SK-N-SH (cell line): ENCODE data around the gene GAL.

Experiments
- CTCF ChIP-seq: fragments of 200-600 bp; sonication (generic); IDR thresholded peaks from 2 replicates; pipeline ENCODE4 v1.6.1; 2017; ENCODE audit warnings: antibody characterized with exemption, mild to moderate bottlenecking, moderate library complexity
- EP300 ChIP-seq, 2 experiments: IDR thresholded peaks; 2 replicates each; pipeline versions ENCODE4 v1.4.0 to v1.6.1; 2012; ENCODE audit warnings: borderline replicate concordance in 1 of 2, low read depth in 1 of 2, low read length in 1 of 2
- EZH2phosphoT487 ChIP-seq: fragments of 200-600 bp; sonication (generic); IDR thresholded peaks from 2 replicates; pipeline ENCODE4 v1.6.1; 2017; ENCODE audit warnings: low read depth, mixed run types, mild to moderate bottlenecking, antibody characterized with exemption, moderate library complexity, borderline replicate concordance
- FOXJ3 ChIP-seq: sonication (generic); formaldehyde crosslinking; IDR thresholded peaks from 2 replicates; pipeline ENCODE4 v1.5.1; 2020; ENCODE audit warnings: mild to moderate bottlenecking, missing genetic modification reagents
- FOXM1 ChIP-seq: IDR thresholded peaks from 2 replicates; pipeline ENCODE4 v1.4.0; 2012; ENCODE audit warnings: low read depth, mild to moderate bottlenecking
- MAX ChIP-seq: IDR thresholded peaks from 2 replicates; pipeline ENCODE4 v1.4.0; 2012; ENCODE audit warnings: low read depth
- MEF2A ChIP-seq: IDR thresholded peaks from 2 replicates; pipeline ENCODE4 v1.4.0; 2012; ENCODE audit warnings: low read depth, borderline replicate concordance
- PBX3 ChIP-seq: IDR thresholded peaks from 2 replicates; pipeline ENCODE4; 2012
- POLR2AphosphoS5 ChIP-seq: IDR thresholded peaks from 2 replicates; pipeline ENCODE4 v1.6.1; 2012; ENCODE audit warnings: low read depth, low read length
- RAD21 ChIP-seq: IDR thresholded peaks from 2 replicates; pipeline ENCODE4 v1.6.1; 2012; ENCODE audit warnings: mild to moderate bottlenecking, low read length
- REST ChIP-seq: IDR thresholded peaks from 2 replicates; pipeline ENCODE4 v1.6.1; 2012; ENCODE audit warnings: mild to moderate bottlenecking, low read depth, low read length, moderate library complexity
- SMC3 ChIP-seq: IDR thresholded peaks from 2 replicates; pipeline ENCODE4 v1.6.1; 2012; ENCODE audit warnings: low read depth, low read length, improper control_type of control experiment
- TAF1 ChIP-seq: IDR thresholded peaks from 2 replicates; pipeline ENCODE4 v1.6.1; 2012; ENCODE audit warnings: low read depth, mild to moderate bottlenecking, low read length, moderate library complexity, borderline replicate concordance
- YY1 ChIP-seq: IDR thresholded peaks from 2 replicates; pipeline ENCODE4 v1.4.0; 2012; ENCODE audit warnings: low read depth, mild to moderate bottlenecking

GRCh38 chr11:68658661-68659060 is 25.7 kb upstream of the GAL start:
- no peak for TF ChIP-seq SMC3
- no peak for TF ChIP-seq EP300 (IDR thresholded peaks at IDR 0.05; ENCODE audit: borderline replicate concordance in 1 of 2, low read depth in 1 of 2, low read length in 1 of 2)
- TF ChIP-seq MAX = no peak
- no peak for TF ChIP-seq POLR2AphosphoS5
- no peak for TF ChIP-seq PBX3
- no peak for TF ChIP-seq YY1
- TF ChIP-seq FOXJ3 (CRISPR knock-in tag) = no peak
- TF ChIP-seq CTCF = no peak
- no peak for TF ChIP-seq TAF1
- TF ChIP-seq RAD21 = no peak
- no peak for TF ChIP-seq FOXM1
- TF ChIP-seq REST = no peak
- no peak for TF ChIP-seq EZH2phosphoT487
- TF ChIP-seq MEF2A = no peak
